GM13976 (cell line): ENCODE data around the gene MMP1.

Experiments
- DNase-seq: peaks from one replicate; pipeline ENCODE4 v3.0.0; 2012; ENCODE audit warnings: low spot score
- in situ Hi-C: fragments of 300-500 bp; cut with MboI; formaldehyde crosslinking; loops from one replicate; pipeline ENCODE4 v1.12.0; 2022; ENCODE audit warnings: low sequenced_read_pairs, mixed read lengths, inconsistent platforms; ENCODE audit not compliant: unreplicated experiment
- TF ChIP-seq, protein P1 (sequence below): IDR thresholded peaks from 2 replicates; pipeline ENCODE4 v1.5.1; 2012; ENCODE audit warnings: borderline replicate concordance, mild to moderate bottlenecking; ENCODE audit not compliant: insufficient read depth; ENCODE audit errors: extremely low read depth, missing control alignments, control extremely low read depth

Gene MMP1

DNA sequence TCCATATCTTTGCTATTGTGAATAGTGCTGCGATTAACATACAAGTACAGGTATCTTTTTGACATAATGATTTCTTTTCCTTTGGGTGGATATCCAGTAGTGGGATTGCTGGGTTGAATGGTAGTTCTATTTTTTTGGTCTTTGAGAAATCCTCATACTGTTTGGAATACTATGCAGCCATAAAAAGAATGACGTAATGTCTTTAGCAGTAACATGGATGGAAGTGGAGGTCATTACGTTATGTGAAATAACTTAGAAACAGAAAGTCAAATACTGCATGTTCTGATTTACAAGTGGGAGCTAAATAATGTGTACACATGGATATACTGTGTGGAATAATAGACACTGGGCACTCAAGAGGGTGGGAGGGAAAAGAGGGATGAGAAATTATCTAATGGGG, 13.6 kb downstream of the MMP1 start:
- in situ Hi-C loops, result no loop called here

DNA sequence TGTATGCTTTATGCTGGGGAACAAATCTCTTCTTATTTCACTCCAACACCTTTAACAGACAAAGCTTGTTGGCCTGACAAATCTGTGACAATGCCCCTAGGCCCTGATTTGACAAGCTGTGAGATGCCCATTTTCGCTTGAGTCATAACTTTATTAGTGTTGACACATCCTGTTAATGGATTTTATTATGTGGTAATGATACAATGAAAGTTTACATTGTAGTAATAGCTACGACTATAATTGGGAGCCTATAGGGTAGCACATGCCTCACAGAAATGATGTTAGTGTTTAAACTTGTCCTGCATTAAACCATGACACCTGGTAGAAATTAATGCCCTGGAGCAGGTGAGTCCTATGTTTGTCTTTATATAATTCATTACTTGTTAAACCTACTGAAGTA, 14.2 kb downstream of the MMP1 start:
- in situ Hi-C loops, result no loop called here
- TF ChIP-seq, protein P1, sequence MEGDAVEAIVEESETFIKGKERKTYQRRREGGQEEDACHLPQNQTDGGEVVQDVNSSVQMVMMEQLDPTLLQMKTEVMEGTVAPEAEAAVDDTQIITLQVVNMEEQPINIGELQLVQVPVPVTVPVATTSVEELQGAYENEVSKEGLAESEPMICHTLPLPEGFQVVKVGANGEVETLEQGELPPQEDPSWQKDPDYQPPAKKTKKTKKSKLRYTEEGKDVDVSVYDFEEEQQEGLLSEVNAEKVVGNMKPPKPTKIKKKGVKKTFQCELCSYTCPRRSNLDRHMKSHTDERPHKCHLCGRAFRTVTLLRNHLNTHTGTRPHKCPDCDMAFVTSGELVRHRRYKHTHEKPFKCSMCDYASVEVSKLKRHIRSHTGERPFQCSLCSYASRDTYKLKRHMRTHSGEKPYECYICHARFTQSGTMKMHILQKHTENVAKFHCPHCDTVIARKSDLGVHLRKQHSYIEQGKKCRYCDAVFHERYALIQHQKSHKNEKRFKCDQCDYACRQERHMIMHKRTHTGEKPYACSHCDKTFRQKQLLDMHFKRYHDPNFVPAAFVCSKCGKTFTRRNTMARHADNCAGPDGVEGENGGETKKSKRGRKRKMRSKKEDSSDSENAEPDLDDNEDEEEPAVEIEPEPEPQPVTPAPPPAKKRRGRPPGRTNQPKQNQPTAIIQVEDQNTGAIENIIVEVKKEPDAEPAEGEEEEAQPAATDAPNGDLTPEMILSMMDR, result no peak
- no peak for DNase-seq

More for the DNA sequence above, 13.6 kb downstream of the MMP1 start:
- DNase-seq, result no peak
- TF ChIP-seq, protein P1, result no peak

DNA sequence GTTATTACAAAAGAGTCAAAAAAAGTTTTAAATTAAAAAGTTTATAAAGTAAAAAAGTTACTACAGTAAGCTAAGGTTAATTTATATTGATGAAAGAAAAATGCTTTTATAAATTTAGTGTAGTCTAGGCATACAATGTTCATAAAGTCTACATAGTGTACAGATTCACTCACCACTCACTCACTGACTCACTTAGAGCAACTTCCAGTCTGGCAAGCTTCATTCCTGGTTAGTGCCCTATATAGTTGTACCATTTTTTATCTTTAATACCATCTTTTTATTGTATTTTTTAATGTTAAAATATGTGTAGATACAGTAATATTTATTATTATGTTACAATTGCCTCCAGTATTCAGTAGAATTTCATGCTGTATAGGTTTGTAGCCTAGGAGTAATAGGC, 14.9 kb downstream of the MMP1 start:
- TF ChIP-seq, protein P1, result no peak
- DNase-seq, result no peak
- in situ Hi-C loops, result no loop called here

DNA sequence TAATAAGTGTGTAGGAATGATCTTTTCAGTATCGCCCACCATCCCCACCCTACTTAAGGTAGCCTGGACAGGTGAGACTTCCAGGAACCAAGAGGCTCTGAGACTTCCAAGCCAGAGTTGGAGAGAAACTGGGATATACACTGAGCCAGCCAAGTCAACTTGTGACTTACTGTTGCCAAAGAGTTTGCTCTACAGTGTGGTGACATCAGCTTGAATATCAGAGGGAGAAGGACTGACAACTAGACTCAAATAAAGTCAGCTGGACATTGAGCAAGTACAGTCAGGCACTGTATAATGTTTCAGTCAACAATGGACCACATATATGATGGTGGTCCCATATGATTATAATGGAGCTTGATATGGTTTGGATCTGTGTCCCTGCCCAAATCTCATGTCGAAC, 16.3 kb downstream of the MMP1 start:
- no peak for DNase-seq

DNA sequence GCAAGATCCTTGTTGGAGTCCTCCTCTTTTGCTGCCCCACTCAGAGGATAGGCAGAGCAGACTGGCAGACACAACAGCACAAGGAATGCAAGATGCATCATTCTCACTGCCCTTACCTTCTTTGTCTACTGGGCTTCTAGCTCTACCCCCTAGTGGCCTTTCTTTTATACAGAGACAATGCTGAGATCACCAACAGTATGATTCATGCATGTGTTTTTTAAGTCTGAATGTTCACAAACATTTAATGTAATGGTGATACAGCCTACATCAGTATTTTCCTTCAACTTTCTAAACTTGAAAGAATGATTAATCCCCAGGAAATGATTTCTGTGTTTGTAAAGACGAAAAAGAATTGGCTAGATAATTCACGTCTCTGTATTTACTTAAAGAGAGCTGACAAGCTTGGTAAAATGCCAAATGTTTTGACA, 17.5 kb downstream of the MMP1 start, which contains the start of gene MMP10:
MMP10 (minus strand) TSS at position 138 of the 428 bp plus-strand sequence; CDS start at position 101, 37 bp downstream.
- in situ Hi-C loops, result no loop called here
- TF ChIP-seq, protein P1, result no peak
- no peak for DNase-seq

More for the DNA sequence above, 16.3 kb downstream of the MMP1 start:
- TF ChIP-seq, protein P1, result no peak
- in situ Hi-C loops, result no loop called here

DNA sequence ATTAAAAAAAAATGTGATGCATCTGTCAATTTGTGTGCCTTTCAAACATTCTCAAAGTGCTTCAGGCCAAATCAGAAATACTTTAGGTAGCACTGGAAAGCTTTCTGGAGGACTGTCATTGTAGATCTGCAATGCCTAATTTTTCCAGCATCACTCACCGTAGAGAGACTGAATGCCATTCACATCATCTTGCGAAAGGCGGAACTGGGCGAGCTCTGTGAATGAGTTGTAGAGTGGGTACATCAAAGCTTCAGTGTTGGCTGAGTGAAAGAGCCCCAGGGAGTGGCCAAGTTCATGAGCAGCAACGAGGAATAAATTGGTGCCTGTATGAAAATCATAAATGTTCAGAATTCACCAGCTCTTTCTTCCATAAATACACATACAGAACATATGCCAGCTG, 21.5 kb downstream of the MMP1 start:
- TF ChIP-seq, protein P1, result no peak
- in situ Hi-C loops, result no loop called here
- no peak for DNase-seq
